OCI-LY7 (cell line): ENCODE data around the gene BTBD7. TPM values are rescaled to one million over a fixed set of nuclear protein-coding genes. Genes with fewer than 3 reads are reported as not detected.

ENCODE experiments used
- BruUV-seq: library from RNA; stranded (reverse); fragments of 400-500 nt; replicated peaks from 2 replicates; lab custom pipeline; 2021; lab: Mats Ljungman, UMichigan
- CTCF ChIA-PET: fragments of 300-600 bp; sonication (Branson Sonifier 250); formaldehyde crosslinking; loops from one replicate; lab custom pipeline; 2022; ENCODE audit warnings: antibody characterized with exemption; ENCODE audit not compliant: unreplicated experiment; lab: Charles Lee
- POLR2A ChIA-PET: fragments of 300-600 bp; sonication (Branson Sonifier 250); formaldehyde crosslinking; loops from one replicate; lab custom pipeline; 2022; ENCODE audit warnings: antibody characterized with exemption; lab: Charles Lee
- DNase-seq: peaks from one replicate; pipeline ENCODE4 v3.0.0-alpha.2; 2015; ENCODE audit warnings: low spot score
- H2AFZ ChIP-seq: fragments of 200-600 bp; sonication (generic), shearing (Covaris generic); 2 replicates; pipeline ENCODE4 v1.6.1; 2014; ENCODE audit warnings: mild to moderate bottlenecking, antibody characterized with exemption, low read length, moderate library complexity
- H3K27ac ChIP-seq: fragments of 200-600 bp; sonication (generic); 2 replicates; pipeline ENCODE4 v1.5.1; 2014; ENCODE audit warnings: mixed run types, low read depth, mild to moderate bottlenecking, moderate library complexity, low read length, inconsistent platforms; ENCODE audit not compliant: poor library complexity, severe bottlenecking
- H3K36me3 ChIP-seq: fragments of 200-600 bp; sonication (generic); 2 replicates; pipeline ENCODE4 v1.6.1; 2014; ENCODE audit warnings: mild to moderate bottlenecking, antibody characterized with exemption, low read length, moderate library complexity, mixed read lengths; ENCODE audit not compliant: insufficient read depth
- H3K4me1 ChIP-seq: fragments of 200-600 bp; sonication (generic); 2 replicates; pipeline ENCODE4 v1.5.1; 2014; ENCODE audit warnings: mild to moderate bottlenecking, low read length; ENCODE audit not compliant: insufficient read depth, poor library complexity, severe bottlenecking
- H3K4me2 ChIP-seq: fragments of 200-600 bp; sonication (generic); 2 replicates; pipeline ENCODE4 v1.6.1; 2014; ENCODE audit warnings: mild to moderate bottlenecking, low read length
- H3K4me3 ChIP-seq: fragments of 200-600 bp; sonication (generic); 2 replicates; pipeline ENCODE4 v1.5.1; 2014; ENCODE audit warnings: mild to moderate bottlenecking, low read depth, low read length; ENCODE audit not compliant: poor library complexity, severe bottlenecking
- H3K79me2 ChIP-seq: fragments of 200-600 bp; sonication (generic); 2 replicates; pipeline ENCODE4 v1.6.1; 2016; ENCODE audit warnings: low read depth, mild to moderate bottlenecking, low read length, moderate library complexity, mixed read lengths; ENCODE audit not compliant: insufficient read depth
- H3K9me2 ChIP-seq: fragments of 200-600 bp; sonication (generic); 2 replicates; pipeline ENCODE4 v1.6.1; 2016; ENCODE audit warnings: mild to moderate bottlenecking, low read length, mixed read lengths; ENCODE audit not compliant: insufficient read depth
- H3K9me3 ChIP-seq: fragments of 200-600 bp; sonication (generic); 2 replicates; pipeline ENCODE4 v1.6.1; 2014; ENCODE audit warnings: mild to moderate bottlenecking, mixed run types, low read length, mixed read lengths
- H4K20me1 ChIP-seq: fragments of 200-600 bp; sonication (generic); 2 replicates; pipeline ENCODE4 v1.6.1; 2014; ENCODE audit warnings: mild to moderate bottlenecking, antibody characterized with exemption, low read length, moderate library complexity, mixed read lengths; ENCODE audit not compliant: insufficient read depth
- EZH2phosphoT487 ChIP-seq: fragments of 200-600 bp; sonication (generic); IDR thresholded peaks from 2 replicates; pipeline ENCODE4 v1.6.1; 2018; ENCODE audit warnings: low read depth, borderline replicate concordance, mild to moderate bottlenecking, mixed run types, antibody characterized with exemption, low read length, moderate library complexity, mixed read lengths
- intact Hi-C: fragments of 100-400 bp; cut with micrococcal nuclease; formaldehyde crosslinking; loops from one replicate; pipeline ENCODE4 v1.10.0; 2022; ENCODE audit not compliant: unreplicated experiment
- total RNA-seq, 2 experiments: library from RNA; depleted of rRNA in 1 of 2; stranded (reverse); fragments of >200 nt in 1 of 2; shearing (Covaris generic) in 1 of 2; gene quantifications; 2 replicates each; pipeline ENCODE4 v1.2.3, GENCODE V29; 2014 to 2022
- TF ChIP-seq, protein P1 (sequence below): fragments of 200-600 bp; sonication (generic); conservative IDR thresholded peaks from 2 replicates; pipeline ENCODE4 v1.5.1; 2014; ENCODE audit warnings: mild to moderate bottlenecking, antibody characterized with exemption, low read length, moderate library complexity, mixed read lengths

The BTBD7 gene
- total RNA-seq, 2 experiments from 2014 or later: 9.7 to 19.6 TPM

DNA sequence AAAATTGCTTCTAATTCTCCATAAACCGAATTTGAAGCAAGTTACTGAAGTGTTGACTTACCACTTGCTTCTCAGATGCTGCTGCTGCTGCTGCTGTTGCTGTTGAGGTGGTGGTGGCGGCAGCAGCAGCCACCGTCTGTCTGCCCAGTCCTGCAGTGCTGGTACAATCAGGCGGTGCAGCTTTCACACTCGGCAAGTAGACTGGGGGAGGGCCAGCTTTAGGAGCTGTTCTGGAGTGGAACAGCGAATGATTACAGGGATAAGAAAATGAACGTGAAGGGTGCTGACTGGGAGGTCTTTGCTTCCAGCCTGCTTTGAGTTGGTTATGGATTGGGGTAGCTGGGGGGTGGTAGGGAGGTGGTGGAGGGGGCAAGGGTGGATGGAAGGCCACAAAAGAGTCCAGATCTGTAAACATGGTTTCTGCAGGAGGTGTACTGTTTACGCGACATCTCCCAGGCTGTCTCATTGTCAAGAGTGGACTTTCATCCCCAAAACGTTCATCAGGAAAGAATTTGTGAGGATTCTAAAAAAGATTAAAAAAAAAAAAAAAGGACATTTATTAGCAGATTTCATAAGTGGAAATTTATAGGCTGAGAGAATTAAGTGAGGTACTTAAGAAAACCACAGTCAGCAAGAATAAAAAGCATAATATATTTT is 86.9 kb downstream of the BTBD7 start:
- H3K79me2 ChIP-seq: no peaks in the 10 kb centered on the region
- ChIA-PET CTCF (no interaction called here), POLR2A (no interaction called here)
- H3K4me2 ChIP-seq: no peak overlapping the region
- no TSS peak for BruUV-seq
- H3K4me1 ChIP-seq: no peaks in the 10 kb centered on the region
- H3K36me3 ChIP-seq: peaks cover 34% of the 10 kb centered on the region
- no peak overlapping the region for H3K4me3 ChIP-seq
- H2AFZ ChIP-seq: no peak overlapping the region
- H4K20me1 ChIP-seq: no peaks in the 10 kb centered on the region
- TF ChIP-seq, protein P1, sequence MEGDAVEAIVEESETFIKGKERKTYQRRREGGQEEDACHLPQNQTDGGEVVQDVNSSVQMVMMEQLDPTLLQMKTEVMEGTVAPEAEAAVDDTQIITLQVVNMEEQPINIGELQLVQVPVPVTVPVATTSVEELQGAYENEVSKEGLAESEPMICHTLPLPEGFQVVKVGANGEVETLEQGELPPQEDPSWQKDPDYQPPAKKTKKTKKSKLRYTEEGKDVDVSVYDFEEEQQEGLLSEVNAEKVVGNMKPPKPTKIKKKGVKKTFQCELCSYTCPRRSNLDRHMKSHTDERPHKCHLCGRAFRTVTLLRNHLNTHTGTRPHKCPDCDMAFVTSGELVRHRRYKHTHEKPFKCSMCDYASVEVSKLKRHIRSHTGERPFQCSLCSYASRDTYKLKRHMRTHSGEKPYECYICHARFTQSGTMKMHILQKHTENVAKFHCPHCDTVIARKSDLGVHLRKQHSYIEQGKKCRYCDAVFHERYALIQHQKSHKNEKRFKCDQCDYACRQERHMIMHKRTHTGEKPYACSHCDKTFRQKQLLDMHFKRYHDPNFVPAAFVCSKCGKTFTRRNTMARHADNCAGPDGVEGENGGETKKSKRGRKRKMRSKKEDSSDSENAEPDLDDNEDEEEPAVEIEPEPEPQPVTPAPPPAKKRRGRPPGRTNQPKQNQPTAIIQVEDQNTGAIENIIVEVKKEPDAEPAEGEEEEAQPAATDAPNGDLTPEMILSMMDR: no peak
- no peak for TF ChIP-seq EZH2phosphoT487
- no peaks in the 10 kb centered on the region for H3K9me2 ChIP-seq
- H3K27ac ChIP-seq: no peak overlapping the region
- H3K9me3 ChIP-seq: no peaks in the 10 kb centered on the region
- intact Hi-C loops: no loop called here
- DNase-seq: no peak

DNA sequence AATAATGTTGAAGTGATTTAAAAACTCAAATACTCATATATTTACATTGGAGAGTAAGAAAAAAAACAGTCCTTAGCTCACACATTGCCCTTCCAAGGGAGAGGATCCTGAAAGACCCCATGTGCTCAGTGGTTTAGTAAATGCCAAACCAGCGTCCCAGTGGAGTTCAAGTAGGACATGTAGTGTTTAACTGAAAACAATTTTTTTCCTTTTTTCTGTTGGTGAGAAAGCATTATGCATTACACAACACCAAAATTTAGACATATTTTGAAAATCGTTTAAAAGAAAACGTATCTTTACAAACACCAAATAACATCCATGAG is 92.2 kb downstream of the BTBD7 start:
- no peak overlapping the region for H3K4me3 ChIP-seq
- ChIA-PET POLR2A (no interaction called here), CTCF (no interaction called here)
- H2AFZ ChIP-seq: no peak overlapping the region
- no peaks in the 10 kb centered on the region for H4K20me1 ChIP-seq
- H3K4me1 ChIP-seq: no peaks in the 10 kb centered on the region
- no peak for TF ChIP-seq EZH2phosphoT487
- BruUV-seq: no TSS peak
- no peak overlapping the region for H3K4me2 ChIP-seq
- no peak overlapping the region for H3K27ac ChIP-seq
- no peaks in the 10 kb centered on the region for H3K9me3 ChIP-seq
- no peaks in the 10 kb centered on the region for H3K79me2 ChIP-seq
- peaks cover 27% of the 10 kb centered on the region for H3K36me3 ChIP-seq
- intact Hi-C loops: no loop called here
- DNase-seq: no peak
- no peaks in the 10 kb centered on the region for H3K9me2 ChIP-seq

DNA sequence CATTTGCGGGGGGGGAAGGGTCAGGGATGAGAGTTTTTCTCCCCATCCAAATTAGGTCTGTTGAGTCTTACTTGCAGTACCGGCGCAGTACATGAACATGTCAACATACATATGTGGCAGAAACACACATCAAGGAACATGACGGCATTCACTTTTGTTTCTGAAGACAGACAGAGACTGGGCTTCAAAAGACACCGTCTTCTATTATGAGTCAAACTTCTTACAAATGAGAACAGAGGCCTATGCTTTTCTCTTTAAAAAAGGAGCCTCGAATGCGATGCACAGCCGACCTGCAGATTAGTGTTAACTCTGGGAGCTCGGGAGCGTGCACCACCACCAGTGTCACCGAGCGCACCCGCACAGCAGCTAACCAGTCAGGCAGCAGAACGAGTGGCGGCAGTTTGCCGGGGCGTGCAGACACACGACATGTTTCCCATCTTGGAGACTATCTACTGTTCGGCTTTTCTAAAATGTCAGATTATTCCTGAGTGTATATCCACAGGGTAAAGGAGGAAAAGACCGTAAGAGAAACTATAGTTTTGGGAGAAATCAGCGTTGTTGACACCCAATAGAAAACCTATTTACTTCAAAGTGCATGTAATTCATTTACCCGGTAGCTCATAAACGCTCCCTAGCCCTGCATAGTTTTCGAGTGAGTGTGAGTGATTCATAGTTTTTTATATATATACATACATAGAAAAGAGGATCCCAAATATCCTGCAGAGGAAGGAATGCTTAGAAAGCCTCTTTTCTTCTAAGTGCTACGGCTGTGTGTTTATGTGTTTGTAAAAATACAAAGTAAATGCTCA is 92.8 kb downstream of the BTBD7 start:
- intact Hi-C loops: no loop called here
- H3K79me2 ChIP-seq: no peaks in the 10 kb centered on the region
- H3K4me1 ChIP-seq: no peaks in the 10 kb centered on the region
- no peak overlapping the region for H3K4me2 ChIP-seq
- no peak overlapping the region for H3K27ac ChIP-seq
- ChIA-PET POLR2A (interaction anchor here (0.7 kb wide), 2 partner anchors 10 to 259 kb away, joined by 3 to 4 read pairs; no protein-coding TSS in a partner anchor), CTCF (no interaction called here)
- no peak for TF ChIP-seq EZH2phosphoT487
- TF ChIP-seq, protein P1: no peak
- BruUV-seq: no TSS peak
- no peaks in the 10 kb centered on the region for H4K20me1 ChIP-seq
- no peak overlapping the region for H3K4me3 ChIP-seq
- peaks cover 22% of the 10 kb centered on the region for H3K36me3 ChIP-seq
- no peaks in the 10 kb centered on the region for H3K9me2 ChIP-seq
- no peak overlapping the region for H2AFZ ChIP-seq
- H3K9me3 ChIP-seq: no peaks in the 10 kb centered on the region
- DNase-seq: no peak
